Stomach (tissue), 9 donors: ENCODE results near the gene HSD17B12. TPM values are rescaled to one million over a fixed set of nuclear protein-coding genes. Genes with fewer than 3 reads are reported as not detected.

Experiments
- DNase-seq, 2 donors: peaks; one replicate each; pipeline versions ENCODE4 v3.0.0 to v3.0.0-alpha.2; 2013 to 2019
- H3K27ac ChIP-seq, 5 donors: fragments of 200-600 bp in 4 of 5; sonication (generic) in 4 of 5; one replicate each; pipeline ENCODE4 v1.5.1; 2013 to 2019; ENCODE audit warnings: mild to moderate bottlenecking in 1 of 5, moderate library complexity in 1 of 5
- H3K27me3 ChIP-seq, 3 donors: fragments of 200-600 bp; sonication (generic); one replicate each; pipeline ENCODE4 v1.5.1; 2017 to 2019; ENCODE audit warnings: mixed run types in 1 of 3
- H3K36me3 ChIP-seq, 4 donors: fragments of 200-600 bp; sonication (generic); 1 replicate in 3 of 4; 2 replicates in 1 of 4; pipeline ENCODE4 v1.5.1; 2016 to 2019
- H3K4me1 ChIP-seq, 4 donors: fragments of 200-600 bp; sonication (generic); one replicate each; pipeline ENCODE4 v1.5.1; 2016 to 2019
- H3K4me3 ChIP-seq, 4 donors: fragments of 200-600 bp; sonication (generic) in 3 of 4; one replicate each; pipeline ENCODE4 v1.5.1; 2016 to 2019; ENCODE audit warnings: mild to moderate bottlenecking in 1 of 4
- H3K9me3 ChIP-seq, 4 donors: fragments of 200-600 bp; sonication (generic); one replicate each; pipeline ENCODE4 v1.5.1; 2016 to 2019
- CTCF ChIP-seq, 7 experiments: fragments of 450-650 bp in 4 of 7; fragments of 200-600 bp in 3 of 7; sonication (generic) in 3 of 7; IDR thresholded peaks; one replicate each; pipeline ENCODE4 v1.5.1; 2016 to 2019; ENCODE audit warnings: antibody characterized with exemption in 7 of 7, control low read depth in 2 of 7, mild to moderate bottlenecking in 1 of 7
- EP300 ChIP-seq: sonication (generic); formaldehyde crosslinking; IDR thresholded peaks from one replicate; pipeline ENCODE4 v1.6.1; 2017; ENCODE audit warnings: antibody characterized with exemption
- POLR2A ChIP-seq, 4 donors: fragments of 450-650 bp; IDR thresholded peaks; one replicate each; pipeline ENCODE4 v1.6.1; 2016; ENCODE audit warnings: antibody characterized with exemption in 4 of 4, control low read depth in 2 of 4, mild to moderate bottlenecking in 1 of 4, moderate library complexity in 1 of 4
- POLR2AphosphoS5 ChIP-seq, 3 donors: sonication (generic); formaldehyde crosslinking; IDR thresholded peaks; one replicate each; pipeline ENCODE4 v1.6.1; 2016; ENCODE audit warnings: antibody characterized with exemption in 3 of 3
- WGBS, 5 donors: extraction: QIAGEN DNeasy Blood & Tissue Kit in 3 of 5; methylation state at CpG; one replicate each; pipeline versions ENCODE4 v1.1.5 to v1.1.7; 2013 to 2018; 5-methylcytosine and 5-hydroxymethylcytosine counted together
- intact Hi-C: fragments of 100-400 bp; cut with DNase I; formaldehyde crosslinking; loops from one replicate; pipeline ENCODE4 v1.15.1; 2023; ENCODE audit warnings: low total_unique reads
- polyA plus RNA-seq, 3 donors: library from polyadenylated mRNA; stranded (reverse); fragments of 200-250 nt; gene quantifications; one replicate each; pipeline ENCODE4 v1.2.3, GENCODE V29; 2013
- total RNA-seq, 5 donors: library from RNA; depleted of rRNA; stranded (reverse); fragments of >200 nt; gene quantifications; one replicate each; pipeline versions ENCODE4 v1.1.0 to v1.2.3, GENCODE V29; 2014 to 2016
- donor health status: healthy with polysubstance abuse.
- donor health status: Bipolar disorder and iron deficiency.
- donor health status: healthy.

Gene HSD17B12
- total and polyA plus RNA-seq, 8 donors = 25.8 to 169 (median 52.4) TPM

GRCh38 chr11:43751726-43752125, 71.2 kb downstream of the HSD17B12 start:
- Histone ChIP-seq H3K27ac (no peak overlapping the region), H3K36me3 (peaks cover 0 to 36% (median 22%) of the 10 kb centered on the region in 4 donors), H3K4me1 (no peaks in the 10 kb centered on the region), H3K9me3 (no peaks in the 10 kb centered on the region), H3K27me3 (no peaks in the 10 kb centered on the region), H3K4me3 (no peak overlapping the region)
- no peak for TF ChIP-seq POLR2A (IDR thresholded peaks at IDR 0.05)
- no peak for TF ChIP-seq POLR2AphosphoS5 (IDR thresholded peaks at IDR 0.05)
- TF ChIP-seq CTCF (IDR thresholded peaks at IDR 0.05) = no peak
- no peak for TF ChIP-seq EP300
- 89 to 94% (median 90%) methylated on average over 4 of the region's 4 CpGs for WGBS, 5 donors
- no peak for DNase-seq
- intact Hi-C loops = no loop called here

GRCh38 chr11:43756575-43756974, 76.0 kb downstream of the HSD17B12 start:
- H3K4me1 ChIP-seq = no peaks in the 10 kb centered on the region
- no peaks in the 10 kb centered on the region for H3K27me3 ChIP-seq
- H3K27ac ChIP-seq = no peak overlapping the region
- TF ChIP-seq POLR2AphosphoS5 (IDR thresholded peaks at IDR 0.05) (no peak), CTCF (IDR thresholded peaks at IDR 0.05) (no peak), POLR2A (IDR thresholded peaks at IDR 0.05) (no peak), EP300 (no peak)
- H3K4me3 ChIP-seq = no peak overlapping the region
- H3K9me3 ChIP-seq = no peaks in the 10 kb centered on the region
- DNase-seq = no peak
- WGBS, 5 donors = 80 to 93% (median 89%) methylated on average over 3 of the region's 3 CpGs
- intact Hi-C loops = no loop called here
- peaks cover 0 to 51% (median 34%) of the 10 kb centered on the region in 4 donors for H3K36me3 ChIP-seq

GRCh38 chr11:43758927-43759326, 78.4 kb downstream of the HSD17B12 start:
- H3K9me3 ChIP-seq = no peaks in the 10 kb centered on the region
- H3K4me3 ChIP-seq = no peak overlapping the region
- 60 to 83% (median 66%) methylated on average over 4 of the region's 4 CpGs for WGBS, 5 donors
- TF ChIP-seq CTCF (IDR thresholded peaks at IDR 0.05) (no peak), EP300 (no peak), POLR2AphosphoS5 (IDR thresholded peaks at IDR 0.05) (no peak), POLR2A (IDR thresholded peaks at IDR 0.05) (no peak)
- DNase-seq = no peak
- intact Hi-C loops = no loop called here
- H3K27ac ChIP-seq = no peak overlapping the region
- H3K27me3 ChIP-seq = no peaks in the 10 kb centered on the region
- H3K36me3 ChIP-seq = peaks cover 0 to 45% (median 32%) of the 10 kb centered on the region in 4 donors
- no peaks in the 10 kb centered on the region for H3K4me1 ChIP-seq

- Histone ChIP-seq H3K4me3 (no peak overlapping the region), H3K36me3 (peaks cover 0 to 28% (median 17%) of the 10 kb centered on the region in 4 donors), H3K27me3 (no peaks in the 10 kb centered on the region), H3K27ac (no peak overlapping the region), H3K4me1 (no peaks in the 10 kb centered on the region), H3K9me3 (peaks cover 0 to 18% (median 4%) of the 10 kb centered on the region in 4 donors)
- TF ChIP-seq EP300 = no peak
- TF ChIP-seq POLR2AphosphoS5 (IDR thresholded peaks at IDR 0.05) = no peak
- TF ChIP-seq CTCF (IDR thresholded peaks at IDR 0.05) = no peak
- TF ChIP-seq POLR2A (IDR thresholded peaks at IDR 0.05) = no peak
- DNase-seq = no peak
- intact Hi-C loops = no loop called here
- WGBS, 5 donors = 69 to 95% (median 90%) methylated on average over 2 of the region's 2 CpGs
These were observed 80.4 kb downstream of the HSD17B12 start for GRCh38 chr11:43760902-43761301.
